GM19099 (cell line): ENCODE measurements around the gene LUM.

Experiments used
- POLR2A ChIP-seq: IDR thresholded peaks from 3 replicates; pipeline ENCODE4 v1.6.1; 2011; ENCODE audit warnings: low read depth; ENCODE audit not compliant: insufficient read length; ENCODE audit errors: extremely low read depth

Gene LUM

GRCh38 chr12:91126516-91126915, 15.2 kb upstream of the LUM start:
- TF ChIP-seq POLR2A = no peak

GRCh38 chr12:91123236-91123916, 12.1 kb upstream of the LUM start:
- no peak for TF ChIP-seq POLR2A

- TF ChIP-seq POLR2A = no peak
Observed at GRCh38 chr12:91120781-91121180, 9.5 kb upstream of the LUM start.

- no peak for TF ChIP-seq POLR2A
Observed at GRCh38 chr12:91119089-91119488, 7.8 kb upstream of the LUM start.

- TF ChIP-seq POLR2A = no peak
Observed at GRCh38 chr12:91113621-91114020, 2.3 kb upstream of the LUM start.

- no peak for TF ChIP-seq POLR2A
Observed at GRCh38 chr12:91110311-91110924, 876 bp downstream of the LUM start.

GRCh38 chr12:91109581-91110310, 1.5 kb downstream of the LUM start:
- TF ChIP-seq POLR2A = no peak

- TF ChIP-seq POLR2A = no peak
Observed at GRCh38 chr12:91109148-91109564, 2.1 kb downstream of the LUM start.

GRCh38 chr12:91108196-91108755, 3.0 kb downstream of the LUM start:
- TF ChIP-seq POLR2A = no peak

- TF ChIP-seq POLR2A = no peak
Observed at GRCh38 chr12:91106283-91106682, 5.0 kb downstream of the LUM start.

- no peak for TF ChIP-seq POLR2A
Observed at GRCh38 chr12:91105807-91106206, 5.5 kb downstream of the LUM start.

- no peak for TF ChIP-seq POLR2A
Observed at GRCh38 chr12:91104812-91105466, 6.4 kb downstream of the LUM start.

GRCh38 chr12:91103624-91104023, 7.7 kb downstream of the LUM start:
- no peak for TF ChIP-seq POLR2A

- TF ChIP-seq POLR2A = no peak
Observed at GRCh38 chr12:91103101-91103500, 8.2 kb downstream of the LUM start.

- TF ChIP-seq POLR2A = no peak
Observed at GRCh38 chr12:91100906-91101305, 10.4 kb downstream of the LUM start.
